ENCODE measurements around the gene KYAT1.

The KYAT1 gene

DNA sequence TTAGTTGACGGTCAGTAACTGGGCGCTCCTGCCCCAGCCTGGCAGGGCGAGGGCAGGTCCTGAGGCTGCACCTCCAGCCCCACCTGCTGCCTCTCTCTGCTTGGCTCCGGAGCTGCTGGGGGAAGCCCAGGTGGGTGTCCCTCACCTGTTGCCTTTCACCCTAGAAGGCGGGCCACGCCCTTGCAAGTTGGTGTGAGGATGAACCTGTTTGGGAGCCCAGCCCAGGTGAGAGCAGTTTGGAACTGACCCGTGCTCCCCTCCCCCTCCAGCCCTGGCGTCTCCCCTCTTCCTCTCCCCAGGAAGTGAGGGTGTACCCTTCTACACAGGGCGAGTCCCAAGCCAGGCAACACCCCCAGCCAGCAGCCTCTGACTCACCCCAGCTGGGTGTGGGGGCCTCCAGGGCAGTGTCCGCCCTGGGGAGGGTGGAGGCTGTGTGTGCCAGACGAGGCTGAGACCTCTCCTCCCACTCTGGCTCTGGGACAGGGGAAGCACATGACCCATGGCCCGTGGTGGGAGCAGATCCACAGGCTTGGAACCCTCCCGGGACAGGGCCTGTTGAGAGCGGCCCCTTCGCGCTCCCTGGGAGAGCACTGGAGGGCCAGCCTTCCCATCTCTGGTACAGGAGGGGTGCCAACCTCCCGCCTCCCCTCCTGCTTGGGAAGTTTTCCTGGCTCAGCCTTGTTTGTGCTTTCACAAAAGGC, 10.6 kb upstream of the KYAT1 start:
- no peak overlapping the region for H3K4me3 ChIP-seq (ENCODE audit: low read depth, low read length)
- no peak for TF ChIP-seq POLR2A (IDR thresholded peaks at IDR 0.05; ENCODE audit: extremely low read depth, insufficient read length)
- TF ChIP-seq, protein P1, sequence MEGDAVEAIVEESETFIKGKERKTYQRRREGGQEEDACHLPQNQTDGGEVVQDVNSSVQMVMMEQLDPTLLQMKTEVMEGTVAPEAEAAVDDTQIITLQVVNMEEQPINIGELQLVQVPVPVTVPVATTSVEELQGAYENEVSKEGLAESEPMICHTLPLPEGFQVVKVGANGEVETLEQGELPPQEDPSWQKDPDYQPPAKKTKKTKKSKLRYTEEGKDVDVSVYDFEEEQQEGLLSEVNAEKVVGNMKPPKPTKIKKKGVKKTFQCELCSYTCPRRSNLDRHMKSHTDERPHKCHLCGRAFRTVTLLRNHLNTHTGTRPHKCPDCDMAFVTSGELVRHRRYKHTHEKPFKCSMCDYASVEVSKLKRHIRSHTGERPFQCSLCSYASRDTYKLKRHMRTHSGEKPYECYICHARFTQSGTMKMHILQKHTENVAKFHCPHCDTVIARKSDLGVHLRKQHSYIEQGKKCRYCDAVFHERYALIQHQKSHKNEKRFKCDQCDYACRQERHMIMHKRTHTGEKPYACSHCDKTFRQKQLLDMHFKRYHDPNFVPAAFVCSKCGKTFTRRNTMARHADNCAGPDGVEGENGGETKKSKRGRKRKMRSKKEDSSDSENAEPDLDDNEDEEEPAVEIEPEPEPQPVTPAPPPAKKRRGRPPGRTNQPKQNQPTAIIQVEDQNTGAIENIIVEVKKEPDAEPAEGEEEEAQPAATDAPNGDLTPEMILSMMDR (IDR thresholded peaks at IDR 0.05; ENCODE audit: low read depth, low read length), result no peak
- TF ChIP-seq MYC (IDR thresholded peaks at IDR 0.05; ENCODE audit: low read depth, low read length), result peak; percentile 46
- TF ChIP-seq, protein P2, sequence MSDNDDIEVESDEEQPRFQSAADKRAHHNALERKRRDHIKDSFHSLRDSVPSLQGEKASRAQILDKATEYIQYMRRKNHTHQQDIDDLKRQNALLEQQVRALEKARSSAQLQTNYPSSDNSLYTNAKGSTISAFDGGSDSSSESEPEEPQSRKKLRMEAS (IDR thresholded peaks at IDR 0.05; ENCODE audit: low read depth, low read length), result peak; percentile 29; the same call in 1 of the 2 replicates
- peak; percentile 86 for DNase-seq (ENCODE audit: low read depth)

DNA sequence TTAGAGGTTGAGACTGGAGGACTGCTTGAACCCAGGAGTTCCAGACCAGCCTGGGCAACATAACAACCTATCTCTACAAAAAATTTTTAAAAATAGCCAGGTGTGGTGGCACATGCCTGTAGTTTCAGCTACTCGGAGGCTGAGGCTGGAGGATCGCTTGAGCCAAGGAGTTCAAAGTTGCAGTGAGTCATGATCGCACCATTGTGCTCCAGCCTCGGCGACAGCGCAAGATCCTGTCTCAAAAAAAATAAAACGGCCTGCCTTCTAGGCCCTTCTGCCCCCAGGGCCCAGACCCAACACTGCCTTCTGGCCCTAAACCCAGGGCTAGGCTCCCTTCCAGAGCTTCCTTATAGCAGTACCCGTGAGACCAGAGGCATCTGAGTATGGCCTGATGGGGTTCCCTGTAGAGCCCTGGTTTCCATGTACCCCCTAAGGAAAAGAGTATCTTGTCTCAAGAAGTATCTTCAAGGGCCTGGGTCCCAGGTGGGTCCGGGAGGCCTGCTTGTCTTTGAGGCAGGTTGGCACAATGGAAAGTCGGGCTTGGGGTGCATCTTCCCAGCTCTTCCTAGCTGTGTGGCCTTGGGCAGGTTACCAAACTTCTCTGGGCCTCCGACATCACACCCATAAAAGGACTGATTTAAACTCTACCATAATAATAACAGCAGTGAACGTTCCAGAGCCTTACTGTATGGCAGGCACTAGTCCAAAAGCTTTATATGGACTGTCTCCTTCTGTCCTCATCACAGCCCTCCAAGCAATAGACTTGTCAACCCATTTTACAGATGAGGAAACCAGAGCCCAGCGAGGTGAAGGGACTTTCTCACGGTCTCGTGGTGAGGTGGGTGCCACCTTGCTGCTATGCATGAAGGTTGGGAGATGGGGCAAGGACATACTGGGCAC, 9.8 kb upstream of the KYAT1 start:
- TF ChIP-seq, protein P2 (IDR thresholded peaks at IDR 0.05; ENCODE audit: low read depth, low read length), result no peak
- TF ChIP-seq, protein P1 (IDR thresholded peaks at IDR 0.05; ENCODE audit: low read depth, low read length), result no peak
- no peak for TF ChIP-seq MYC (IDR thresholded peaks at IDR 0.05; ENCODE audit: low read depth, low read length)
- TF ChIP-seq POLR2A (IDR thresholded peaks at IDR 0.05; ENCODE audit: extremely low read depth, insufficient read length), result no peak
- no peak for DNase-seq (ENCODE audit: low read depth)
- no peak overlapping the region for H3K4me3 ChIP-seq (ENCODE audit: low read depth, low read length)

DNA sequence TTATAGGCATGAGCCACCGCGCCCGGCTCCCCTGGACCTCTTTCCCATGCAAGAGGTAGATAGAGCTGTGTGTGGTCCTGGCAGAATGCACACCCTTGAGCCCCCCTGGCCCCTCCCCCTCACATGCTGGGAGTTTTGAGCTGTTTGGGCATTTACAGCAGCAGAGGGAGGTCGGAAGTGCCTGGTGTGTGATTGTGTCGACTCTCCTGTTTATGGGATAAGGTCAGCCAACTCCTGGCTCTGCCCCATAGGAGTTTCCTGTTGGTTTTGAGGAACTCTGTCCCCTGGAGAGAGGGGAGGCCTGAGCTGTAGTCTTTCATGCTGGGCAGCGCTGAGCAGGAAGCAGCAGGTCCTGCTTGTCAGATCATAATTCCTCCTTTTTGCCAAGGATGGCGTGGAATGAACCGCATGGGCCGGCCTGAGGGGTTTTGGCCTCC, 6.2 kb upstream of the KYAT1 start:
- H3K4me3 ChIP-seq (ENCODE audit: low read depth, low read length), result no peak overlapping the region
- TF ChIP-seq POLR2A (IDR thresholded peaks at IDR 0.05; ENCODE audit: extremely low read depth, insufficient read length) (no peak), MYC (IDR thresholded peaks at IDR 0.05; ENCODE audit: low read depth, low read length) (no peak)
- TF ChIP-seq, protein P1 (IDR thresholded peaks at IDR 0.05; ENCODE audit: low read depth, low read length), result no peak
- TF ChIP-seq, protein P2 (IDR thresholded peaks at IDR 0.05; ENCODE audit: low read depth, low read length), result no peak
- DNase-seq (ENCODE audit: low read depth), result no peak

DNA sequence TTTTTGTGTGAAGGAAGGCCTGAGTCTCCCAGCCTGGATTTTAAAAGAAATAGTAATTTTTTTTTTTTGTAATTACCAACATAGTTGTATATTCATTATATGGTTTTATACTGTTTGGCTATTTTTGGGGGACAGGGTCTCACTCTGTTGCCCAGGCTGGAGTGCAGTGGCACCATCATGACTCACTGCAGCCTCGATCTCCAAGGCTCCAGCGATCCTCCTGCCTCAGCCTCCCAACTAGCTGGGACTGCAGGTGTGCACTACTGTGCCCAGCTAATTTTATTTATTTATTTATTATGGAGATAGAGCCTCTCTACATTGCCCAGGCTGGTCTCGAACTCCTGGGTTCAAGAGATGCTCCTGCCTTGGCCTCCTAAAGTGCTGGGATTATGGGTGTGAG, 5.3 kb upstream of the KYAT1 start:
- TF ChIP-seq, protein P1 (IDR thresholded peaks at IDR 0.05; ENCODE audit: low read depth, low read length), result no peak
- TF ChIP-seq POLR2A (IDR thresholded peaks at IDR 0.05; ENCODE audit: extremely low read depth, insufficient read length) (no peak), MYC (IDR thresholded peaks at IDR 0.05; ENCODE audit: low read depth, low read length) (no peak)
- TF ChIP-seq, protein P2 (IDR thresholded peaks at IDR 0.05; ENCODE audit: low read depth, low read length), result no peak
- no peak overlapping the region for H3K4me3 ChIP-seq (ENCODE audit: low read depth, low read length)
- no peak for DNase-seq (ENCODE audit: low read depth)

DNA sequence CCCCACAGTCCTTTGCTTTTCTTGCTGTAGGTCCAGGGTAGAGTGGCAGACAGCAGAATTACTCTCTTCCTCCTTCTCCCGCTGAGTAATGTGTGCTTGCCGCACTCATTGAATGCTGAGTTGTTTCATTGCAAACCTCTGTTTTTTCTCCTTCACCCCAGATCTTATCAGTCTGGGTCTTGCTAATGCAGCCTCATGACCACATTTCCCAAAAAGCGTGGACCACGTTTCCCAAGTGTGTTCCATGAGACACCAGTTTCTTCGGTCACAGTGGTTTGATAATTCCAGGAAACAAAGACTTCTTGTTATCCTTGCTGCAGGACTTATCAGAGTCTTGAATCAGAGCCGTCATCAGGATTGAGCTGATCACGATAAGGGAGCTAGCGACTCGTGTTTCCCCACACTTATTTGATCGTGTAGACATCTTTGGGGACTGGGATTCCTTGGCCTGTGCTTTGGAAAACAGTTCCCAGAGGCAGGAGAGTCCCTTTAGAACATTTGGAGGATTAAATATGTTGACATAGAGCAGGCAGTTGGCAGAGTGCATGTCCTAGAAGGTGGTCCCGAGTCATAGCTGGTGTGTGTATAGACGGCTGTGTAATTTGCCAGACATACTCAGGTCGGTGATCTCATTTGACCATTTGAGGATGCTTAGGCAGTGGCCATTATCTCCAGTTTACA, 4.6 kb upstream of the KYAT1 start:
- H3K4me3 ChIP-seq (ENCODE audit: low read depth, low read length), result no peak overlapping the region
- TF ChIP-seq POLR2A (IDR thresholded peaks at IDR 0.05; ENCODE audit: extremely low read depth, insufficient read length), result no peak
- TF ChIP-seq, protein P2 (IDR thresholded peaks at IDR 0.05; ENCODE audit: low read depth, low read length), result no peak
- TF ChIP-seq, protein P1 (IDR thresholded peaks at IDR 0.05; ENCODE audit: low read depth, low read length), result no peak
- no peak for TF ChIP-seq MYC (IDR thresholded peaks at IDR 0.05; ENCODE audit: low read depth, low read length)
- no peak for DNase-seq (ENCODE audit: low read depth)
